Nephron (organoid): ENCODE data around the gene TENM4.

ENCODE experiments used
- H3K27ac Mint-ChIP-seq, 3 experiments: 2 replicates each; pipeline ENCODE4 v1.8.0; 2020; ENCODE audit warnings: mixed read lengths in 3 of 3, mild to moderate bottlenecking in 2 of 3, moderate library complexity in 1 of 3
- H3K27me3 Mint-ChIP-seq: 2 replicates; pipeline ENCODE4 v1.8.0; 2021; ENCODE audit warnings: low read depth, mild to moderate bottlenecking, moderate library complexity, mixed read lengths
- H3K36me3 Mint-ChIP-seq: 2 replicates; pipeline ENCODE4 v1.8.0; 2020; ENCODE audit warnings: low read depth, mixed read lengths
- H3K4me1 Mint-ChIP-seq: 2 replicates; pipeline ENCODE4 v1.8.0; 2020; ENCODE audit warnings: mixed read lengths
- H3K4me3 Mint-ChIP-seq, 3 experiments: 2 replicates each; pipeline ENCODE4 v1.8.0; 2020; ENCODE audit warnings: mild to moderate bottlenecking in 3 of 3, mixed read lengths in 3 of 3, moderate library complexity in 2 of 3
- H3K9me3 Mint-ChIP-seq: 2 replicates; pipeline ENCODE4 v1.8.0; 2020; ENCODE audit warnings: mixed read lengths
- TF ChIP-seq, protein P1 (sequence below), 3 experiments: fragments of 200-600 bp; sonication (generic); IDR thresholded peaks; one replicate each; pipeline ENCODE4 v1.5.0; 2021; ENCODE audit warnings: antibody characterized with exemption in 3 of 3; ENCODE audit not compliant: unreplicated experiment in 3 of 3

The TENM4 gene

DNA sequence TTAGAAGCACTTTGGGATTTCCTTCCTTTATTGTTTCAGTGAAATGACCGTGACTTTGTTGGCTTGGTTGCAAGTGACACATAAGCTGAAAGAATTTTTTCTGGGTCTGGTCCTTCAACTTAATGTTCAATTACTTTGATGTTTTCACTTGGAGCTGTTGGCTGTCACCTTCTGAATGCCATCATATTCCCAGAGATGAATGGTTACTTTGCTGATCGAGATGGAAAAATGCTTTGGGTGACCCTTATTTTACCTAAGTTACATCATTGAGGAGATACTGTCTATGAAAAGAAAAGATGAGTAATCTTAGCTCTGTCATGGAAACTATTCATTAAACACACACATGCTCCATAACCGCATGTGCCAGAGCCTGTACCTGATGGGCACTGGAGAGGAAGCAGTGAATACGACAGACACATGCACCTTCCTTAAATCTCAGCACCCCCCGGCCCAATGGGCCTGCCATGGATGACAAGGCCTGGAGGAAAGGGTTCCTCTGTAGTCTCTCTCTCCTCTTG is 76.9 kb downstream of the TENM4 start:
- Mint-ChIP-seq H3K4me3 (no peak overlapping the region), H3K4me1 (no peaks in the 10 kb centered on the region), H3K36me3 (peaks cover 5% of the 10 kb centered on the region), H3K27ac (no peak overlapping the region), H3K9me3 (no peaks in the 10 kb centered on the region), H3K27me3 (no peaks in the 10 kb centered on the region)
- TF ChIP-seq, protein P1, sequence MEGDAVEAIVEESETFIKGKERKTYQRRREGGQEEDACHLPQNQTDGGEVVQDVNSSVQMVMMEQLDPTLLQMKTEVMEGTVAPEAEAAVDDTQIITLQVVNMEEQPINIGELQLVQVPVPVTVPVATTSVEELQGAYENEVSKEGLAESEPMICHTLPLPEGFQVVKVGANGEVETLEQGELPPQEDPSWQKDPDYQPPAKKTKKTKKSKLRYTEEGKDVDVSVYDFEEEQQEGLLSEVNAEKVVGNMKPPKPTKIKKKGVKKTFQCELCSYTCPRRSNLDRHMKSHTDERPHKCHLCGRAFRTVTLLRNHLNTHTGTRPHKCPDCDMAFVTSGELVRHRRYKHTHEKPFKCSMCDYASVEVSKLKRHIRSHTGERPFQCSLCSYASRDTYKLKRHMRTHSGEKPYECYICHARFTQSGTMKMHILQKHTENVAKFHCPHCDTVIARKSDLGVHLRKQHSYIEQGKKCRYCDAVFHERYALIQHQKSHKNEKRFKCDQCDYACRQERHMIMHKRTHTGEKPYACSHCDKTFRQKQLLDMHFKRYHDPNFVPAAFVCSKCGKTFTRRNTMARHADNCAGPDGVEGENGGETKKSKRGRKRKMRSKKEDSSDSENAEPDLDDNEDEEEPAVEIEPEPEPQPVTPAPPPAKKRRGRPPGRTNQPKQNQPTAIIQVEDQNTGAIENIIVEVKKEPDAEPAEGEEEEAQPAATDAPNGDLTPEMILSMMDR (IDR thresholded peaks at IDR 0.05; ENCODE audit: unreplicated experiment in 3 of 3), result no peak

DNA sequence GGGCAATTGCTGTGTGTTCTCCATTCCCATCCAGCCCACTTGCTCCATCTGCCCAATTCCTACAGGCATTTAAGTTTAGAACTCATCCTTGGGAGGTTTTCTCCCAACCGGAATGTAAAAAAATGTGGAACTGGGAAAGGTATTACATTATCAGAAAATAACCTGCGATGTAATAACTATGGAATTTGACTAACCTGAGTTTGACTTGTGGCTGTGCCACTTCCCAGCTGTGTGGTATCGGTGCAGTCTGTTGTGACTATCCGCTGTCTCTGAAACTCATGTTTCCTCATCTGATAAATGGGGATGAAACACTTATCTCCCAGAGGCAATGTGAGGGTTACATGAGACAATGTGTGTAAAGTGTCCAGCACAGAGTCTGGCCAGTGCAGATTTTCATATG is 77.6 kb downstream of the TENM4 start:
- Mint-ChIP-seq H3K27ac (no peak overlapping the region), H3K4me1 (no peaks in the 10 kb centered on the region), H3K27me3 (no peaks in the 10 kb centered on the region), H3K36me3 (peaks cover 5% of the 10 kb centered on the region), H3K9me3 (no peaks in the 10 kb centered on the region), H3K4me3 (no peak overlapping the region)
- TF ChIP-seq, protein P1 (IDR thresholded peaks at IDR 0.05; ENCODE audit: unreplicated experiment in 3 of 3), result no peak

DNA sequence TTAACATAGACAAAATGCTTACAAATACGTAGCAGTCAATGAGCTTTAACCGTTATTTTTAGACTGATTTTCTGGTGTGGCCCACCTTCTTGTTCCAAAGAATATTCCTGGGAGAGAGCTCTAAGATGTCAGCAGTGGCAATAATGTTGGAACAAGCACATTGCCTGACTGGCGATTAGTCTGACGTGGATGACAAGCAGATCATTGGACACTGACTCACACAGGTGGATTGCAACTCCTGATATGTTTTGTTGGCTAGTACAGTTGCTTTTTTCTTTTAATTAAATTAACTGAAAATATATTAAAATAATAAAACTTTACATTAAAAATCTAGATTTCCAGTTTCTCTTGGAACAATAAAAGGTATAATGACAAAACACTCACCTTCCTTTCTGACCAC is 78.0 kb downstream of the TENM4 start:
- Mint-ChIP-seq H3K9me3 (no peaks in the 10 kb centered on the region), H3K4me1 (no peaks in the 10 kb centered on the region), H3K4me3 (no peak overlapping the region), H3K27me3 (no peaks in the 10 kb centered on the region), H3K27ac (no peak overlapping the region), H3K36me3 (peaks cover 5% of the 10 kb centered on the region)
- TF ChIP-seq, protein P1 (IDR thresholded peaks at IDR 0.05; ENCODE audit: unreplicated experiment in 3 of 3), result no peak

DNA sequence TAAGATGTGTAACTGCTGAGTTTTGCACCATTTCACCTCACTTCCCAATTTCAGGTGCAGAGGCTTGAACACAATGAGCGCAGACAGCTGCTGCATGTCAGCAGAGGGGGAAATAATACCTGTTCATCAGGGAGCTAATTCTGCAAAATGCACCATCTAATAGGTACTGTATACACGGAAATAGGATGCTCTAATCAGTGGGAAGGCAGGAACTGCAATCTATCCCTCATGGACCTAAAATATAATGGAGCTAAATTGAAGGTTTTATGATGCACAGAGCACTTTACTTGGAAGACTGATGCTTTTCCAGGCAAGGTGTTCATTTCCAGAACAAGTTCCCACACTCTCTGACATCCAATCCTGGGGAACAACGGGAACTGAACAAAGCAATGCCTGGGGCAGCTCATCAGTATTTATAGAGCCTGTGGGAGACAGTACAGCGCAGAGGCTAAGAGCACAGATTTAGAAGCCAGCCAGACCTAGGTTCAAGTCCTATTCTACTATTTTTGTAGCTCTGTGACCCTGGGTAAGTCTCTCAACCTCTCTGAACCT is 78.5 kb downstream of the TENM4 start:
- H3K27me3 Mint-ChIP-seq, result no peaks in the 10 kb centered on the region
- H3K9me3 Mint-ChIP-seq, result no peaks in the 10 kb centered on the region
- TF ChIP-seq, protein P1 (IDR thresholded peaks at IDR 0.05; ENCODE audit: unreplicated experiment in 3 of 3), result no peak
- H3K4me3 Mint-ChIP-seq, result no peak overlapping the region
- H3K4me1 Mint-ChIP-seq, result no peaks in the 10 kb centered on the region
- H3K27ac Mint-ChIP-seq, result no peak overlapping the region
- peaks cover 5% of the 10 kb centered on the region for H3K36me3 Mint-ChIP-seq

DNA sequence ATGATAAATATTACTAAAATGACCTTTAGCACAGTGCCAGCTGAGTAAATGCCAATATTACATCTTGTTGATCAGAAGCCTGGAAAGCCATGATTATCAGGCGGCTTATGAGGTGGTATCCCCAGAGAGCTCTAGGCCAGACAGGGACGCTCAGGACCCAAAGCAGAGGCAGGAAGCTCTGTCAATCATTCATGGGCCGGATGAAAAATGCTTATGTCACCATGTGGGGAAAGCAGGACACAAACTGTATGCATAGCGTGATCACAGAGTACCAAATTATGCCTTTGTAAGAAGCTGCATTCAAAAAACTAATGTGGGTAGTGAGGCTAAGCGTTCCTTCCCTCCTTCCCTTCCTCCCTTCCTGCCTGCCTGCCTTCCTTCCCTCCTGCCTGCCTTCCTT is 82.6 kb downstream of the TENM4 start:
- H3K36me3 Mint-ChIP-seq, result peaks cover 5% of the 10 kb centered on the region
- H3K9me3 Mint-ChIP-seq, result no peaks in the 10 kb centered on the region
- no peaks in the 10 kb centered on the region for H3K27me3 Mint-ChIP-seq
- TF ChIP-seq, protein P1 (IDR thresholded peaks at IDR 0.05; ENCODE audit: unreplicated experiment in 3 of 3), result no peak
- H3K4me3 Mint-ChIP-seq, result no peak overlapping the region
- H3K4me1 Mint-ChIP-seq, result peaks cover 5% of the 10 kb centered on the region
- H3K27ac Mint-ChIP-seq, result no peak overlapping the region

DNA sequence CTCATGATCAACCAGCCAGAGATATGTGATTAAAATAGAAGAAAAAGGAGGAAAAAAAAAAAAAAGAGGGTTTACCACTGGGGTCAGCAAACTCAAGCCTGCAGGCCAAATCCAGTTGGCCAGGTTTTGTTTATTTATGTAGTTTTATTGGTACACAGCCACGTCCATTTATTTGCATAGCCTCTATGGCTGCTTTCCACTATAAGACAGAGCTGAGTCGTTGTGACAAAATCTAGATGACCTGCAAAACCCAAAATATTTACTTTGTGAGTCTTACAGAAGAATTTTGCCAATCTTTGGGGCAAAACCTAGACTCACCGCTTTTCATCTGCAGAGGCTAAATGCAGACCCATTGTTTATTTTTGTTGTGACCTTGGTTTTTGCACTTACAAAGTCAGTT is 87.1 kb downstream of the TENM4 start:
- H3K4me1 Mint-ChIP-seq, result peaks cover 13% of the 10 kb centered on the region
- H3K36me3 Mint-ChIP-seq, result peaks cover 5% of the 10 kb centered on the region

More for the DNA sequence above, 87.1 kb downstream of the TENM4 start:
- H3K4me3 Mint-ChIP-seq, result no peak overlapping the region
- no peaks in the 10 kb centered on the region for H3K9me3 Mint-ChIP-seq
- TF ChIP-seq, protein P1 (IDR thresholded peaks at IDR 0.05; ENCODE audit: unreplicated experiment in 3 of 3), result no peak
- H3K27ac Mint-ChIP-seq, result no peak overlapping the region
- H3K27me3 Mint-ChIP-seq, result no peaks in the 10 kb centered on the region
